Glomerular visceral epithelial cell (primary cell): ENCODE data around the gene FGD5.

Source experiments
- DNase-seq: peaks from one replicate; pipeline ENCODE4 v3.0.0-alpha.2; 2016; ENCODE audit errors: extremely low spot score

The FGD5 gene, protein sequence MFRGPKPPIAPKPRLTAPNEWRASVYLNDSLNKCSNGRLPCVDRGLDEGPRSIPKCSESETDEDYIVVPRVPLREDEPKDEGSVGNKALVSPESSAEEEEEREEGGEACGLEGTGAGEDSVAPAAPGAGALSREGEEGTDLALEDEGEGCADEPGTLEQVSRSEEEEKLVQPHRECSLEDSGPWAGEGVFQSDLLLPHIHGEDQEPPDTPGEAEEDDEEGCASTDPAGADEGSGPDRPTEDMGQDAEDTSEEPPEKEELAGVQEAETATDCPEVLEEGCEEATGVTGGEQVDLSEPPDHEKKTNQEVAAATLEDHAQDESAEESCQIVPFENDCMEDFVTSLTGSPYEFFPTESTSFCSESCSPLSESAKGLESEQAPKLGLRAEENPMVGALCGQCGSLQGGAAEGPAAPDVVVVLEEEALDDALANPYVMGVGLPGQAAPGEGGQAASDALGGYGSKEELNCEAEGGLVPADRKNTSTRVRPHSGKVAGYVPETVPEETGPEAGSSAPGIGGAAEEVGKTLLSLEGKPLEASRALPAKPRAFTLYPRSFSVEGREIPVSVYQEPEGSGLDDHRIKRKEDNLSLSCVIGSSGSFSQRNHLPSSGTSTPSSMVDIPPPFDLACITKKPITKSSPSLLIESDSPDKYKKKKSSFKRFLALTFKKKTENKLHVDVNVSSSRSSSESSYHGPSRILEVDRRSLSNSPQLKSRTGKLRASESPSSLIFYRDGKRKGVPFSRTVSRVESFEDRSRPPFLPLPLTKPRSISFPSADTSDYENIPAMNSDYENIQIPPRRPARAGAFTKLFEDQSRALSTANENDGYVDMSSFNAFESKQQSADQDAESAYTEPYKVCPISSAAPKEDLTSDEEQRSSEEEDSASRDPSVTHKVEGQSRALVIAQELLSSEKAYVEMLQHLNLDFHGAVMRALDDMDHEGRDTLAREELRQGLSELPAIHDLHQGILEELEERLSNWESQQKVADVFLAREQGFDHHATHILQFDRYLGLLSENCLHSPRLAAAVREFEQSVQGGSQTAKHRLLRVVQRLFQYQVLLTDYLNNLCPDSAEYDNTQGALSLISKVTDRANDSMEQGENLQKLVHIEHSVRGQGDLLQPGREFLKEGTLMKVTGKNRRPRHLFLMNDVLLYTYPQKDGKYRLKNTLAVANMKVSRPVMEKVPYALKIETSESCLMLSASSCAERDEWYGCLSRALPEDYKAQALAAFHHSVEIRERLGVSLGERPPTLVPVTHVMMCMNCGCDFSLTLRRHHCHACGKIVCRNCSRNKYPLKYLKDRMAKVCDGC (N-terminal part only)

DNA sequence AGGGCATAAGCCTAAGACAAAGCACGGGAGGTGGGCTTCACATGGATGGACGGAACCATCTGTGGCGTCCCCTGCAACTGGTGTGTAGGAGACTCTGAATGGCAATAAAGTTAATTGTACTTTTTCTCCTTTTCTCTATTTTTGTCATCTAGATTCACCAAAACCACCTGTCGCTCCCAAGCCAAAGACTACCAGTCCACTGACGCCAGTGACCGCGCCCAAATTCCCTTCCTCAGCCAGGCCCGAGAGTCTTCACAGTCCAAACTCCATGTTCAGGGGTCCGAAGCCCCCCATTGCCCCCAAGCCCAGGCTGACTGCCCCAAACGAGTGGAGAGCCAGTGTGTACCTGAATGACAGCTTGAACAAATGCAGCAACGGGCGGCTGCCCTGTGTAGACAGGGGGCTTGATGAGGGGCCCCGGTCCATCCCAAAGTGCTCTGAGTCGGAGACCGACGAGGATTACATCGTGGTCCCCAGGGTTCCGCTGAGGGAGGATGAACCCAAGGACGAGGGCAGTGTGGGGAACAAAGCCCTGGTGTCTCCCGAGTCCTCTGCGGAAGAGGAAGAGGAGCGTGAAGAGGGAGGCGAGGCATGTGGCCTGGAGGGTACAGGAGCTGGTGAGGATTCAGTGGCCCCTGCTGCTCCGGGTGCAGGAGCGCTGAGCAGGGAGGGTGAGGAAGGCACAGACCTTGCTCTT, at the start of gene FGD5:
FGD5 (plus strand) TSS at position 159 of the 697 bp plus-strand sequence; CDS start at position 269, 110 bp downstream.
- no peak for DNase-seq

GRCh38 chr3:14769544-14770325, 49.0 kb upstream of the FGD5 start:
- DNase-seq: no peak

- no peak for DNase-seq
Observed at GRCh38 chr3:14770591-14770990, 48.2 kb upstream of the FGD5 start.

- DNase-seq: no peak
Observed at GRCh38 chr3:14771593-14772497, 46.9 kb upstream of the FGD5 start.

- DNase-seq: no peak
Observed at GRCh38 chr3:14772533-14773138, 46.1 kb upstream of the FGD5 start.

GRCh38 chr3:14773281-14773680, 45.5 kb upstream of the FGD5 start:
- no peak for DNase-seq

DNA sequence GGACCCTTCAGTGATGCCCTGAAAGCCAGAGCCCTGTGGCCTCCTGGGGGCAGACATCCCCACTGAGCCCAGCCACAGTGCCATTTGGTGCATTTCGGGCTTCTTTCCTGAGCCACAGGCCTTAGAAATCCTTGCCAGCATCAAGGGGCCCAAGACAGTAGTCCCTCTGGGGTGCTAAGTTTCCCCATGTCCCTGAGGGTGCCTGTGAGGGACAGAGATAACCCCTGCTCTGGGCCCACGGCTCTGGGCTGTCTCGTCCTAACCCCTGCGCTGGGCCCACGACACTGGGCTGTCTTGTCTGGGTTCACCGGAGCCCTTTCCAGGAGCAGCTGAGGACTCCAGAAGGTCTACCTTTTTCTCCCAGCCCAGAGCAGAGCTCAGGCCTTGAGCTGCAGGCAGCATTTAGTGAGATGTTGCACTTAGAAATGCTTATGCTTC, 45.1 kb upstream of the FGD5 start:
- DNase-seq: no peak

- DNase-seq: no peak
Observed at GRCh38 chr3:14774431-14774830, 44.3 kb upstream of the FGD5 start.

GRCh38 chr3:14775011-14775410, 43.8 kb upstream of the FGD5 start:
- no peak for DNase-seq

- no peak for DNase-seq
Observed at GRCh38 chr3:14775563-14775962, 43.2 kb upstream of the FGD5 start.

DNA sequence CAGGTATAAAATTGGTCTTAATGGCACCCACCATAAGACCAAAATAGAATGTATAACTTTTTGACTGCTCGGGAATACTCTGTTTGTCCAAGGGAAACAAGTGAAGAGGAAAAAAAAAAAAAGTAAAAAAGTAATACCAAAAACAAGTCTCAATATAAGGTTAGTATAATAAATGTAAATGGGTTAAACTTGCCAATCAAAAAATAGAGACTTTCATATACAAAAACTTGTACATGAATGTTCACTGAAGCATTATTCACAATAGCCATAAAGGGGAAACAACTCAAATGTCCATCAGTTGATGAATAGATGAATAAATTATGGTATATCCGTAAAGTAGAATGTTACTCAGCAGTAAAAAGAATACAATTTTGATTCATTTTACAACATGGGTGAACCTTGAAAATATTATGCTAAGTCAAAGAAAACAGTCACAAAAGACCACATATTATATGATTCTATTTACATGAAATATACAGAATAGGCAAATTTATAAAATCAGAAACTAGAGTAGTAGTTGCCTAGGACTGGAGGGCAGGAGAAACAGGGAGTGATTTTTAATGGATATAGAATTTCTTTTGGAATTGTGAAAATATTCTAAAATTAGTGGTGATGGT, 39.6 kb upstream of the FGD5 start:
- DNase-seq: no peak

DNA sequence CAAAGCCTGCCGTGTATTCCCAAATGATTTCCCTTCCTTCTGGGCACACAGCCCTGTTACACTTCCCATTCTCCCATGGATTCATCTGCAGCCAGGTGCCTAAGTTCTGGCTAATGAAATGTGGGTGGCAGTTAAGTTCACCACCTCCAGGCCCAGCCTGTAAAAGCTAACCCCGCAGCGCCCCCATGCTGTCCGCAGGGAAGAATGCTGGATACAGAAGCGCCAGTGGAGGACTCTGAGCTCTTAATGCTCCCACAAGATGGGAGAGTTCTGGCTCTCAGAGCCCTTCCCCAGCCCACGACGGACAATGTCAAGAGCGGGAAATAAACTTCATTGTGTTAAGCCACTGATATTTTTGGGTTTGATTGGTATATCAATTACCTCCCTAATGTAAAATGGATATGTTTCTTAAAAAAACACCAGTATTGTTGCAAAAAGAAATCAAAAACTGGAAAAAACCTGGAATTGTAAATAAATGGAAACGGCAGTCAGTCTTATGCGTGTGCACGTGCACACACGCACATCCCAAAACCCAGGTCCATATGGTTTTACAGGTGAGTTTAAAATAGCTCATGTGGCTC, 37.7 kb upstream of the FGD5 start:
- DNase-seq: peak; percentile 58

DNA sequence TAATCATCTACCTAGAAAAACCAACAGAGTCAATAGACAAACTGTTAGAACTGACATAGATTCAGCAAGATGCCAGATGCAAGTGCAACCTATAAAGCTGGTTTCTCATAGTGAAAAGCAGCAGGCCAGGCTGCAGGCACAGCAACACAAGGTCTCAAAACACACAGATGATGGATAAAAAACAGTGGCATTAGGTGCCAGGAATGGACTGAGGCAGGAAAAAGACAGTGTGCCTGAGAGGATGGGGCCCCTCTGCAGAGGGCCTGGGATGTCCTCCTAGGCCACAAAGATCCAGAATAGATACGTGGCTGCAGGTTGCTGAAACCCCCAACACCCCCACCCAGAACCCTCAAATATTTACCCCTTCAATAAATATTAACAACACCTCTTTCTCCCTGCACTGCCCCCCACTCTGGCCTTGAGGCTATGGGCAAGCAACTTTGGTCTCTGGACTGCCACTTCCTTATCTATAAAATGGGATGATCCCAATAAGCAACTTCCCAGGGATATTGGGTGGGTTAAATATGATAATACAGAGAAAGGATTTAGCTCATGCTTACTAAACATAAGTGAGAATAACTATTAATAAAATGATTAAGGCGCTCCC, 35.2 kb upstream of the FGD5 start:
- no peak for DNase-seq

GRCh38 chr3:14784087-14784681, 34.6 kb upstream of the FGD5 start:
- DNase-seq: no peak

- no peak for DNase-seq
Observed at GRCh38 chr3:14785207-14786155, 33.3 kb upstream of the FGD5 start.

DNA sequence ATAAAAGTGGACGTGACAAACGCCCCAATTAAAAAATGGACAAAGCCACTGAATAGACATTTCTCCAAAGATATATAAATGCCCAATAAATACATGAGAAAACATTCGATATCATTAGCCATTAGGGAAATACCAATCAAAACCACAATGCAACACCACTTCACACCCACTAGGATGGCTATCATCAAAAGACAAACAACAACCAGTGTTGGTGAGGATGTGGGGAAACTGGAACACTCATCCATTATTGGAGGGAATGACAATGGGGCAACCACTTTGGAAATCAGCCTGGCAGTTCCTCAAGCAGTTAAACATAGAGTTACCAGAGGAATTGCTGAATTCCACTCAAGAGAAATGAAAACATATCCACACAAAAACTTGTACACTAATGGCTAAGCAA, 32.4 kb upstream of the FGD5 start:
- DNase-seq: no peak
